ENCODE measurements around the gene UST.

Gene UST

GRCh38 chr6:148746363-148747144 lies at the start of gene UST:
UST (plus strand) TSS chr6:148747030; CDS start chr6:148747431, 401 bp downstream.
- peak in 2 of 3 donors; percentile 17 to 26 for DNase-seq (ENCODE audit: low read depth in 3 of 3)

GRCh38 chr6:148697895-148698440 lies 48.9 kb upstream of the UST start:
- DNase-seq (ENCODE audit: low read depth in 3 of 3): no peak

- DNase-seq (ENCODE audit: low read depth in 3 of 3): no peak
These were observed 48.1 kb upstream of the UST start for GRCh38 chr6:148698671-148699180.

GRCh38 chr6:148700047-148700715 lies 46.6 kb upstream of the UST start:
- DNase-seq (ENCODE audit: low read depth in 3 of 3): no peak

- DNase-seq (ENCODE audit: low read depth in 3 of 3): no peak
These were observed 46.0 kb upstream of the UST start for GRCh38 chr6:148700741-148701311.

GRCh38 chr6:148701375-148701774 lies 45.5 kb upstream of the UST start:
- no peak for DNase-seq (ENCODE audit: low read depth in 3 of 3)

- no peak for DNase-seq (ENCODE audit: low read depth in 3 of 3)
These were observed 42.9 kb upstream of the UST start for GRCh38 chr6:148703900-148704299.

- DNase-seq (ENCODE audit: low read depth in 3 of 3): no peak
These were observed 42.2 kb upstream of the UST start for GRCh38 chr6:148704400-148705246.

GRCh38 chr6:148708707-148709106 lies 38.1 kb upstream of the UST start:
- no peak for DNase-seq (ENCODE audit: low read depth in 3 of 3)

GRCh38 chr6:148709577-148709976 lies 37.3 kb upstream of the UST start:
- DNase-seq (ENCODE audit: low read depth in 3 of 3): no peak

GRCh38 chr6:148711833-148712654 lies 34.8 kb upstream of the UST start:
- DNase-seq (ENCODE audit: low read depth in 3 of 3): no peak

GRCh38 chr6:148713033-148713738 lies 33.6 kb upstream of the UST start:
- DNase-seq (ENCODE audit: low read depth in 3 of 3): no peak

GRCh38 chr6:148713921-148714320 lies 32.9 kb upstream of the UST start:
- no peak for DNase-seq (ENCODE audit: low read depth in 3 of 3)

GRCh38 chr6:148716811-148717210 lies 30.0 kb upstream of the UST start:
- DNase-seq (ENCODE audit: low read depth in 3 of 3): no peak

- no peak for DNase-seq (ENCODE audit: low read depth in 3 of 3)
These were observed 26.4 kb upstream of the UST start for GRCh38 chr6:148720406-148720805.

- no peak for DNase-seq (ENCODE audit: low read depth in 3 of 3)
These were observed 25.9 kb upstream of the UST start for GRCh38 chr6:148720897-148721296.

- DNase-seq (ENCODE audit: low read depth in 3 of 3): no peak
These were observed 23.3 kb upstream of the UST start for GRCh38 chr6:148723484-148723883.

GRCh38 chr6:148724428-148724827 lies 22.4 kb upstream of the UST start:
- no peak for DNase-seq (ENCODE audit: low read depth in 3 of 3)

GRCh38 chr6:148727104-148727503 lies 19.7 kb upstream of the UST start:
- DNase-seq (ENCODE audit: low read depth in 3 of 3): no peak

- no peak for DNase-seq (ENCODE audit: low read depth in 3 of 3)
These were observed 10.8 kb upstream of the UST start for GRCh38 chr6:148735989-148736388.

Data from stimulated activated CD4-positive, alpha-beta T cell treated with anti-CD3 and anti-CD28 coated beads, TNF-alpha, amount 100 ng/mL, for 48 hours (primary cell).